DMS153 treated with DMSO at 0.1 percent for 48 hours (cell line): ENCODE measurements around the gene DAD1.

Experiments used
- DNase-seq: peaks from one replicate; lab custom pipeline; 2025; ENCODE audit not compliant: unreplicated experiment; lab: John Stamatoyannopoulos, UW

Gene DAD1

DNA sequence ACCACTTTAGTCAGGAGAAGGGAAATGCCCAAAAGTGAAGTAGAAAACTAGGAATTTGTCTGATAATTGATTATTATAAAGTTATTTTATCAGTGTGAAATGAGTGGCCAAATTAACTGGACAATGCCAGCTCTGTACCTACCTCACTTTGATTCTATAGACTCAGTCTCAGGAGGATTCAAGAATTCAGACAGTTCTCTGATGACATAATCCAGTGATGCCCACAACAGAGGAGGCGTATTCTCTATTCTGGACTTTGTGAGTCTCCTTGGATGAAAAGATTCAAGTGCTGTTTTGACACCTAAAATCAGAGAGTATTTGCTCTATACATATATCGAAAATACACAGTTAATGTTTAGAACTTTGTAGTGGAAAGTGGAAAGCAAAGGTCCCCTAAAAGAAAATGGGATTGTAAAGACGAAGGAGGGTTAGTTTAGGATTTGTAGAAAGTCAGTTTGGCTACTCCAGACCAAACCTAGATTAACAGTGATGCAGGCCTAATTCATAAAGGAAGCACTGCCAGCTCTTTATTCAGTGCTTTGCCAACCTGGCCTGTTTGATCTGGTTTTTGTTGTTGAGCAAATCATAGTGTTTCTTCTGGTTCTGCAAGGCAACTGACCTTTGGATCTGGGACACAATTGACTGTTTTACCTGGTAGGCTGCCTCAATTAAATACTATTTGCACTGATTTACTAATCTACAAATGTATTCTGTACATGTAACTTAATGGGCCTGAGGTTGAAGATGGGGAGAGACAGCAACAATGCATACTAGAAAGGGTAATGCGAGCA is 67.4 kb downstream of the DAD1 start:
- no peak for DNase-seq

DNA sequence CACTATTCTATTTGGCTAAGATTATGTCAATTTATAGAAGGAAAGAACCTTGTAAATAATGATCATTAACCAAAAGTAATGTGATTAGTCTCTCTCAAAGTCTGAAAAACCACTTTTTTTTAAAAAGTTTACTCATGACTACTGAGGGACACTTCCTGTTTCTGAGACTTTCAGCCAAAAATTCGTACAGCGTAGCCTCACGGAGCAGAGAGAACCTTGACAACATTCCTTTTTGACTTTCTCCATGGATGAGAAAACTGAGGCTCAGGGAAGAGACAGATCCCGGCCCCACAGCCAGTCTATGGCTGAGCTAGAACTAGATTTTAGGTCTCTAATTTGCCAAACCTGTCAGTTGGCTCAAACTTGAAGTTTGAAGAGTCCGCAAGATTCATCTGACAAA is 68.2 kb downstream of the DAD1 start:
- DNase-seq, result no peak

DNA sequence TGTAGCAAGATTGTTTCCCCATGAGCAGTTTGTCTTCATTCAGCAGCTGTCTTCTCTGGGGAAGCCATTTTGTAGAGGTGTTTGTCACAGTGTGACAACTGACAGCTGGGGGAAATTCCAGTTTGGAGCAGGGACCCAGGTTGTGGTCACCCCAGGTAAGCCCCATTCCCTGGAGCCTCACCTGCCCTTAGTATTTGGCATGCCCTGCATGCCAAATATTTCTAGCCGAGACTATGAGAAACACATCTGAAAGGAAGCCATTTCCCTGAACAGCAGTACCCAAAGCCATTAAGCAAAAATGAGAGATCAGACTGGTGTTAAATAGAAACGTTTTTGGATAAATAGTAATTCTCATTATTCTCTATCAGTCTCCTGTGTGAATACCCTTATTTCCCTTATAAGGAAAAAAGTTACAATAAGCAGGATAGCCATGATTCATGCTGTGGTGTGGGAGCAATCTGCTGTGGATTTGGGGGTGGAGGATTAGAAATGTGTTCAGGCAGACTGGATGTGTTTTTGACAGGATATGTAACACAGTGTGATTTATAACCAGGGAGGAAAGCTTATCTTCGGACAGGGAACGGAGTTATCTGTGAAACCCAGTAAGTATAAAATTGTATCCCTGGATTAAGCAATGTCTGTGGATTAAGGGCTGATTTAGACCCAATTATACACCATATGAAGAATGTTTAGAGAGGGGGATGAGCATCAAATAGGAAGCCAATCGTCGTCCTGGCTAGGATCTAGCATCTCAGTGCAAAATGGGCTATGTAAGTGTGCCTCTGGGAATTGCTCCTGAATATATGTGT is 68.9 kb downstream of the DAD1 start:
- no peak for DNase-seq

- no peak for DNase-seq
These were observed 71.0 kb downstream of the DAD1 start for GRCh38 chr14:22518073-22518472.

DNA sequence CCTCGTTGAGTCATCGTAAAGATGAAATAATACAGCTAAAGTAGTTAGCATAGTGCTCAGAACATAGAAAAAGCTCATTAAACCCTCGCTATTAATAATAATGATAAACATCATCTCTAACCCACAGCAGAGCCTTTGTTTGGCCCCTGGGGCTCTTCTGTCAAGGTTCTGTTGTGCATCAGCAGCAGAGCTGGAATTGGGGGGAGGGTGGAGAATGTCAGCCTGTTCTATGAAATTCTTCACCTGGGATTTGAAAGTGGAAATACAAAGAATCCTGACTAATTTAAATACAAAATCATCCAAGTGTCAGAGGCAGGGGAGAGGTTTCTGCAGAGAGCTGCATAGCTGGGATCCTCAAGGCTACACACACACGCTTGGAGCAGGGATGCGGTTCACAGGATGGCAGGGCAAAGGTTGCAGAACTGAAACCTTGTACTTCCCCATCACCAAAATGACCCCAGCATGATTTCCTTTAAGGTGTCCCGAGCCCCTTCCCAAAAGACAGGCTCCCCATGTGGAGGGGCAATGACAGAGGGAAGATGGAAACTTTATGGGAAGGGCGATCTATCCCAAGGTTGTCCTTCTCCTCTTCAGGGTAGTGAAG is 71.8 kb downstream of the DAD1 start:
- DNase-seq, result no peak

DNA sequence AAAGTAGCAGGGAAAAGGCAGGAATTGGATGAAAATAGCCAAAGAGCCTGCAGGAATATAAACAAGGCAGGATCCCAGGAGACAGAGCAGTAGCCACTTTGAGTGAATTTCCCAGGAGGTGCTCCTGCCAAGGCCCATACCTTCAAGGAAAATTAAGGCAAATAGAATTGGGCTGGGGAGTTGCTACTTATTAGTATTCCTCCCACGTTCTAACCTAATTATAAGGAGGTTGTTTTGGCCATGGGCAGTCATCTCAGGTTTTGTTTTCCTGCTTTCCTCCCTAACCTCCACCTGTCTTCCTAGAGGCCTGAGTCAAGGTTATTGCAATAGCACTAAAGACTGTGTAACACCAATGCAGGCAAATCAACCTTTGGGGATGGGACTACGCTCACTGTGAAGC is 73.1 kb downstream of the DAD1 start:
- DNase-seq, result no peak
